H4 (cell line): ENCODE results near the gene RAD51B. TPM values are rescaled to one million over a fixed set of nuclear protein-coding genes. Genes with fewer than 3 reads are reported as not detected.

Experiments
- DNase-seq: peaks from one replicate; pipeline ENCODE4 v3.0.0-alpha.2; 2015; ENCODE audit warnings: low spot score
- total RNA-seq: library from RNA; depleted of rRNA; stranded (reverse); fragments of >200 nt; shearing (Covaris generic); gene quantifications from 2 replicates; pipeline ENCODE4 v1.2.3, GENCODE V29; 2014

RAD51B gene
- total RNA-seq, 1 experiment from 2014 or later: 11.2 TPM

DNA sequence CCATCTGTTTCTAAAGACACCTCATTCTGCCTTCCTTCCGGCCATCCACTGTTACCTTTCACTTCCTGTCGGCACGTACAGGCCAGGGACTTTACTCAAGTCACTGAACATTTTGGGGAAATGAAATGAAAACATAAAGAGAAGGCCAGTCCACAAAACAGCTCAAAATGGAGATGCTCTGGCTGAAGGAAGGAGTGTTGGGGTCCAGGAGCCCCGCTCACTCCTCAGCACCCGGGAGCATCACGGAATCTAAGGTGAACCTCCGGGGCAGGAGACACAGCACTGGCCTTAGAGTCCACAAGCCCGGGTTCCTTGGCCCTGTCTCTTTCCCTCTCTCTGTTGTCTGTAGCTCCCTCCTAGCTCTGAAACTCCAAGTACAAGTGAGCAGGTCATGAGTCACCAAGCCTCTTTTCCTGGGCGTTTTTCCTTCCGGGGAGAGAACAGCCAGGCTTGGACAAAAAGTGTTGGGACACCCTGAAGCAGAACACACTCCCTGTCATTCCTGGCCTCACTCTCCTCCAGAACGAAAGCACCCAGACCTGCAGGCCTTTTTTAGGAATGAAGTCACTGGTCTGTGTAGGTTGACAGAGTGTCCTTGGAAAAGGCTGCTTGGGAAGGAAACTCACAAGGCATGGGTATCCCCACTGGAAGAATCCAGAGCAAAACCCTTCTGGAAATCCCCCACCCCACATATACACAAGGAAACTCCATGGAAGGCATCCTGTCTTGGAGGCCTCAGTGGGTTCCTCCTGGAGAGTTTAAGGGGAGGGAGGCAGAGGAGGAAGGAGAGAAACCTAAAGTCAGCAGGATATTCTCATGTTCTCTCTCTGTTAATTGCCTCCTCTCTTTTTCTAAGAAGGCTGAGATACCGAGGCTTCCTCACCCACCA, 728.0 kb downstream of the RAD51B start:
- peak; percentile 66 for DNase-seq

DNA sequence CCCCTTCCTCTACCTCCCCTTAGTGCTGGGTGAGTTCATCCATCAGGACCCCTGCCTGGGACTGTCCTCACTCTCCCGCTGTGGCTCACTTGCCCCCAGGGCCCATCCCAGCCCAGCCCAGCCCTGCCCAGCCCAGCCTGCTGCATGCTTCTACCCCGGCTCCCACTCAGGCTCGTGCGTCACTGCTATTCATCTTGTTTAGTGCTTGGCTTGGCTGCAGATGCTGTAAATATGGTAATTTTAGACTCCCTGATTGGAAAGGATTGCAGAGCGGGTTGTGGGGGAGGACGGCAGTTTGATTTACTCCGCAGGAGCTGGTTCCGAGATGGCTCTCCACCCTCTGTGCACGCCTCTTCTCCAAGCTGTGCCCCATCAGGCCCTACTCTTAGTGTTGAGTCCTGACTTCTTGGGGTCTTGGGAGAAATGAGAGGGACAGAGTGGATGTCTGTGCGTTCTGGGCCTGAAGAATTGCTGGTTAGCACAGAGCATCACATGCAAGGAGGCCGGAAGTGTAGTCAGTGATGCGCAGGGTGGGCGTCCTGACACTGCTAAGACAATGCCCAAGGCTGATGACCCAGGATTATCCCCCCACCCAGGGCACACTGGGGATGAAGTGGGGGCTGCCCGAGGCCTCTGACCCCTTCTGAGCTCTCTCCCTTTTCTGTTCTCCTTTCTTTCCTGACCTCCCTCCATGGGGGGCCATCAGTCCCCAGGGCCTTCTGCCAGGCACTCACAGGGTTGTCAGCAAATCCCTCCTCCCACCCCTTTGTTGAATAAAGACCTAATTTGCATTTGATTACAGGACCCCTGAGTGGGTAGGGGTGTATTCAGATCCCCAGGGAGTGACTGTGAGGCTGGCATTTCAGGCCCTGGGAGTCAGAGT, 728.9 kb downstream of the RAD51B start:
- peak; percentile 96 for DNase-seq

DNA sequence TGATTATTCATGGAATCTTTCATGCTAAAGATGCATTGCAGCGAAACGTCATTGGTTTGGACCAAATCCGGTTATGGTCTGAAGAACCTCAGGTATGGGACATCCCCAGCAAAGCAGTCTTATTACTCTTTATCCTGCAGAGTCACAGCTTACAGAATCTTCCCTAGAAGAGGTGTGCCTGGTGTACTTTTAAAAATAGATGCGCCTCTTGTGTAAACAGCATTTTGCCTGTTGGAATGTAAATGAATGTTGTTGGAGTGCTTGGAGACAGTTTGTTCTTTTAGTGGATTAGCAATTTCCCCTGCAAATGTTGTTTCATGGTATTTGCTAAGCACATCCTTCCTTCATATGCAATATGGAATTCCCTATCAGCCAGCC, 730.7 kb downstream of the RAD51B start:
- no peak for DNase-seq

DNA sequence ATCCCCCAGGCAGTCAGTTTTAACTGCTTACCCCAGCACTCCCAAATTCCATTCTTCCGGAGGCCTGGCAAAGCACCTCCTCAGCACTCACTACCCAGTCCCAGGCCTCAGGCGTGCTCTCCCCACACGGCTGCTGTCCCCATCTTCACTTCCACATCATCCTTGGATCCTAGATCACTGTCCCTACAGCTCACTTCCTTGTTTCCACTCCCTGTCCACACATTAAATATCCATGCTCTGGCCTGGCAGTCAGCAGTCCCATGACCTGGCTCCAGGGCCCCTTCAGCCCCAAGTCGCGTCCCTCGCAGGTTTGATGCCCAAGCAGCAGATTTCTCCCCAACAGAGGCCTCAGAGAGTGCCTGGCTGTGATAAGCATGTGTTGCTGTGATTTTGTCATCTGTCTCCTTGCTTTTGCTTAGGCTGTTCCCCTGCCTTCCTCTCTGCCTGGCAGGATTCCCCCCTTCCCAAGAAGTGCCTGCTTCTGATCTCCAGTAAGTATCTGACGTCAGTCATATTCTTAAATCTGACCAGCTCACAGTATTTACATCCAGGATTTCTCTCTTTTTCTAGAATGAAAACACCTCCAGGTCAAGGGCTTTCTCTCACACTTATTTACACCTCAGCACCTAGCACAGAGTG, 731.6 kb downstream of the RAD51B start:
- DNase-seq: no peak

DNA sequence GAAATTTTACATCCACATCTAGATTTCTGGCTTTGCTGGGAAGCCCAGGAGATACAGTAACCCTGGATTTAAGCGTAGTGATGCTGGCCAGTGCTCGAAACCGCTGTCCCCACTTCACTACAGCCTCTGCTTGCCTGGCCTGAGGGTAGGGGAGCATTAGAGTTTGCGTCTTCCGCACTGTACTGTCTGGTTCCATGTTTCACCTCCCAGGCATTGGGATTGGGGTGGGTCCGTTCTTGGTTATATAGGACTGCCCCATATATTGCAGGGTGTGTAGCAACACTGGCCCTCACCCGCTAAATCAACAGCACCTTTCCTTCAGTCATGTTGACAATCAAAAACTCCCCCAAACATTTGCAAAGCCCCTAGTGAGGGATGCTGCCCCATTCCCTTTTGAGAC, 732.5 kb downstream of the RAD51B start:
- no peak for DNase-seq

DNA sequence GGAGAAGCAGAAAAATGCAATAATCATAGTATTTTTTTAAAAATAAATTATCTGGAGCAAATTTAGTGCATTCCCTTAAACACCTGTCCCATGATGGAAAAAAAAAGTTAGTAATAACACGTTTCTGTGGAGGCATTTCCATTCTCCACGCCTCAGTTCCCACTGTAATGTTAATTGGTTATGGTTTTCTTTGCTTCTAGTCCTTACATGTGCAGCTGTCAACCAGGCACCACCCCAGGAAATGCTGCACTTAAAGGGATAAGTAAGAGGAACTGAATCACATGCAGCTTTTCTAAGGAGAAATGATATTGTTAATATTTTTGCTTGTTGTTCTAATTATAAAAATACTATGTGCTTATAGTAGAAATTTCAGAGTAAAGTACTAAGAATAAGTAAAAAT, 733.0 kb downstream of the RAD51B start:
- no peak for DNase-seq

DNA sequence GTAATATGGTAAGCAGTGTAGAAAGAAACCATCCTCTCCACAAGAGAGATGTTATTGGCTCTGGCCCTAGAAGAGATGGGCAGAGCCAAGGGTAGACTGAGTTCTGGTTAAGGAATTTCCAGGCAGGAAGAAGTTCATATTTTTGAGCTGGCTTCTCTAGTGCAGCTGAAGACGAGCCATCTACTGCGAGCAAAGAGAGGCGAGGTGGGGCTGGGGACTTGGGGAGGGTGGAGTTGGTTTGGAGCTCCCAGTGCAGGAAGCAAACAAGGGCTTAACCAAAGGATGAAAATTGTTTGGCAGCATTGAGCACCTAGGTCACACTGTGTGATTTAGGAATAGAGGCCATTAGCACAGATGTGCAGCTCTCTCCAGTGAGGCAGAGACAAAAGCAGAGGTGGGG, 733.7 kb downstream of the RAD51B start:
- no peak for DNase-seq

DNA sequence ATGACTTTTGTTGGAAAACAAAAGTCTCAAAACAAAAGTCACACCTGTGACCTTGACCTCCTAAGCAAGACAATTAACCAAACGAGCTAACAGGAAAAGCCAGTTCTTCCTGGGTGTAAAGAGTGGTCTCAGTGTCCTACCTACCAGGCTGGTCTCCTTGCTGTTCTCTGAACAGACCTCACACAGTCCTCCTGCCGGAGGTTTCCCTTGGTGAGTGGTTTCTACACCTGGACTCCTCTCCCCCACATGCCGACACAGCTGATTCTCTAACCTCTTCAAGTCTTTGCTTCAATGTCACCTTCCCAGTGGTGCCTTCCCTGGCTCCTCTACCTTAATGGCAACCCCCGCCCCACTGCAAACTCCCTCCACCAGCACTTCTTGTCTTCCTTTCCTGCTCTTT, 734.7 kb downstream of the RAD51B start:
- no peak for DNase-seq

DNA sequence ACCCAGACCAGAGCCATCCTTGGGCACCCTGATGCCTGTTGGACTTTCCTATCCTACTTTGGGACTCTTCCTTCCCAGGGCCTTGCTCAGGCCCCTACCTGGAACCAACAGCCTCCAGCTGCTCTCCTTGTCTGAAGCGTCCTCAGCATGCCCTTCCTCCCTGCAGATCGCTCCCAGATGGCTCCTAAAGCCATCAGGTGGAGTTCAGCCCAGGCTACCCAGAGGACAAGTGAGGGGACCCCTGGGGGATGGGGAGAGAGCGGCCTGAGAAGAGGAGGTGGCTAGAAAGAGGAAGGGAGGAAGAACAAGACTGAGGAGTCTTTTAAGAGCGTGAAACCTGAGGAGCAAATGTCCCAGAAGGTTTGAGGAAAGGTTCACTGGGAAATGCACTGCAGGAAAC, 736.7 kb downstream of the RAD51B start:
- no peak for DNase-seq

DNA sequence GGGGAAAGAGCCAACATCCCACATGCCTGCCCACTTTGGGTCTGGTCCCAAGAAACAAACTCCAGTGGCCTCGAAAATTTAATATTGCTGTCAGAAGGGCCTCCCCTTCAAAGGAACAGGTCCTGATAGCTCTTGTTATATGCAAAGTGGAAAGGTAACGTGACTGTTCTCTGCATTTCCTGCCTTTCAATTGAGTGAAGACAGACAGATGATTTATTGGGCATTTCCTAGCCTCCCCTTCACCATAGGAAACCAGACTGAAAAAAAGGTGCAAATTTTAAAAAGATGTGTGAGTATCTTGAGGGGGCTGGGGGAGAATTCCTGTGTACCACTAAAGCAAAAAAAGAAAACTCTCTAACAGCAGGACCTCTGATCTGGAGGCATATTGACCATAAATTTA, 738.1 kb downstream of the RAD51B start:
- DNase-seq: no peak

DNA sequence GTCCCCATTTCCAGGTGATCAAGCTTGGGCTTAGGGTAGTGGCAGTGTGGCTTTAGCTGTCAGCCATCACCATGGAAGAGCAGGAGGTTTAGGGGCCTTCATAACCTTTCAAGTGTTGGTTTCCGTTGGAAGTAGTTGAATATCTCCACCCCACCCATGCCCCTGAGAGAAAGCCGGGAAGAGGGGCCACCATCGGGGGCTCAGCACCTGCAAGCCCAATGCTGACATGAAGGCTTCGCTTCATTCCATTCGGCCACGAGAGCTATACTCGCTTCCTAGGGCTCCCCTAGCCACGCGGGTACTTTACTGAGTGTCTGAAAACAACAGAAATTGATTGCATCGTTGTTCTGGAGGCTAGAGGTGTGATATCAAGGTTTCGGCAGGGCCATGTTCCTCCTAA, 738.5 kb downstream of the RAD51B start:
- no peak for DNase-seq

DNA sequence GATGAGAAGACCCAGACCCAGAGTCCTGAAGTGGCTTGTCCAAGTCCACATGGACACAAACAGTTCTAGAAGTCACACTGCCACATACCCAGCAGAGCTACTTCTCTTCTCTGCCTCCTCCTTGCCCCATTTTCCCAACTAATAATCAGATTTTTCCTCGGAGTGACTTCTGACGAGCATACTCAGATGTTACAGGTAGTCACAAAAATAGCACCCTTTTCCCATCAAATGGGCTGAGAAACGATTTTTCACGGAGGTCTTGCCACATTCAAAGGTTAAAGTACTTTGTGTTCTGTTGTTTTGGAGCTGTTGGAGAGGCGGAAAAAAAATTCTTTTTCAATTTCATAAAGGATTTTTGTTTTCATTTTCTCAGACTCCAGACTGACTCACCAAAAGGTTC, 740.4 kb downstream of the RAD51B start:
- no peak for DNase-seq

DNA sequence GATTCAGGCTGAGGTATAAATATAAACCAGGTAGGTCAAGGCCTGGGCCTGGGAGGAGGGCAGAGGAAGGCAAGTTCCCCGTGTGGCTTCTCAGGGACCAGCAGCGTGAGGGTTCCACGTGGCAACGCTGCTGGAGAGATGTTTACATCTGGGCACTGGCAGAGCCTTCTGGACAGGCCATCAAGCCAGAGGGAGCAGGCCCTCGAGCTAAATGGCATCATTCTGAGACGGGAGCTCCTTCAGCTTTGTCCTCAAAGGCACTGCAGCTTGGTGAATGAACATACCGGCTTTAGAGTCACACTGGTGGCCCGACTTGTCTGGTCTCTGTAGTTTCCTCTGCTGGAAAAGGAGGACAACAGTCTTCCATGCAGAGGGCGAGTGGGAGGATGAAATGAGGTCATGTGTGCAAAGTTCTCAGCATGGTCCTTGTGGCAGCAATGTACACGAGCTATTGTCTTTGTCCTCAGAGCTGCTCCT, 742.0 kb downstream of the RAD51B start:
- DNase-seq: no peak

DNA sequence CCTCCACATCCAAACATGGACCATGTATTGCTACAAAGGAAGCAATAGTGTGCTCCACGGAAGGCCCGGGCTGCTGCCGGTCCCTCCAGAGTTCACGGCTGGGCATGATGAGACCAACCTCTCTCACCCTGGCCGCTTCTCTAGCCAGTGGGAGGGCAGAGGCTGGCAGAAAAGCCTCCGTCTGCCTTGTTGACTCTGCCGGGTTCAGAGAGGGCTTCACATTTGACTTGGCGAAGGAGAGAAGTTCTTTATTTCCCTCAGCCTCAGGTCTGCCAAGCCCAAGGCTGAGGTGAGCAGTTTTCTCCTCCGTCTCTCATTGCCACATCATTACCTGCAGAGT, 743.3 kb downstream of the RAD51B start:
- DNase-seq: no peak

DNA sequence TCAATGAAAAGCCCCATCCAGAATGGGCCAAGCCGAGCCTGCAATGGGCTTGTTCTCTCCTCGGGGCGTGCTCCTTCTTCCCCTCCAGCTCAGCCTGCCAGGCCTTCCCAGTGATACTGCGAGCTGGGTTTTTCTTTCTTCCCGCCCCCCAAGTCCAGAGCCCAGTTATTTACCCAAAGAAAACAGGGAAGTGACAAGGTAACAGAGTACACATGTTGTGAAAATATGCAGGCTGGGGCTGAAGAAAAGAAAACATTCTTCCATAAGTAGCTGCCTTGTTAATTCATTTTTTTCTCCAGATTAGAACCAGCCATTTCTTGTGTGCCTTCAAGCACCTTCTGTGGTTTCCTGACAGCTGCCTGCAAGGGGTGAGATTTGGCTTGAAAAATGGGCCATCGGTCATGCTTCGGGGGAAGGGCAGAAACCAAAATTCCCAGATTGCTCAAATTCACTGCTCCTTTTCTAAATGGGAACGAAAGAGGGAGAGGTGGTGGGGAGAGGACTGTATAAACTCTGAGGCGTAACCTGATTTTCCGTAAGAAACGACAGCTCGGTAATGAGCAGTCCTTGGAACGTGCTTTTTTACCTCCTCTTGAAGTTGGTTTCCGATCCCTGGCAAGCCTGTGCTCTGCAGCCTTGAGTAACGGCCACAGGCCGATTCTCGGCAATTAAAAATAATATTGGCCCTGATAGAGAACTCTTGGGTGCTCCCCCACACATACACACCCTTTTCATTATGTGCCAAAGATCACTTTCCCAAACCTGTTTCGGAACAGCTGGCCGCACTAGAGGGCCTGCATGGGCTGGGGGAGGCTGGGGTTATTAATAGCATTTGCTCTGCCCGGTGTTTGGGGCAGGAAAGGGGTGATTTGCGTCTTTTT, 743.9 kb downstream of the RAD51B start:
- DNase-seq: no peak

DNA sequence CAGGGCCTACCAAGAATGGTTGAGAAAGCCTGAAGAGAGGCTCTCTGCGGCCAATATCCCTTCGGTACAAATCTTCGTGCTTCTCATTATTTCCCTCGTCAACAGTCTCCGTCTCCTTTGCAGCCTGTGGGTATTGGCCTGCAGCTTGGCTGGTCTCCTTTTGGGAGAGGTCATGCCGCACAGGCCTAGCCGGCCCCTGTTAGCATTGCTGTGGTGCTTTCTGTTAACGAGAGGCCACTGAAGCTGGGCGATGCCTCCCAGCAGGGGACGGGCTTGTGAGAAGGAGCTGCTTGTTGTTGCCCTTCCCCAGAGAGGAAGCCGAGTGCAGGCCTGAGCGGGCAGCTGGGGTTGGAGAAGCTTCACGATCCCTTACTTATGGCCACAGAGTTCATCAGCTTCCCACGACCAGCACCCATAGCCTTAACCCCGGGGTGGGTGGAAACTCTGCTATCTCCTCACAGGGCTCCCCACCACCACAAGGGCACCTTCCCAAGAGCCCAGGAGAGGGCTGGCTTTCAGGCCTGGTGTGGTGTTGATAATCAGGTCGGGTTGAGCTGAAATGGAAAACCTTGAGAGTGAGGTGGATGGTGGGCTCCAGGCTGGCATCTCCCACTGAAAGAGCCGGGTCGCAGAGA, 744.7 kb downstream of the RAD51B start:
- DNase-seq: no peak

DNA sequence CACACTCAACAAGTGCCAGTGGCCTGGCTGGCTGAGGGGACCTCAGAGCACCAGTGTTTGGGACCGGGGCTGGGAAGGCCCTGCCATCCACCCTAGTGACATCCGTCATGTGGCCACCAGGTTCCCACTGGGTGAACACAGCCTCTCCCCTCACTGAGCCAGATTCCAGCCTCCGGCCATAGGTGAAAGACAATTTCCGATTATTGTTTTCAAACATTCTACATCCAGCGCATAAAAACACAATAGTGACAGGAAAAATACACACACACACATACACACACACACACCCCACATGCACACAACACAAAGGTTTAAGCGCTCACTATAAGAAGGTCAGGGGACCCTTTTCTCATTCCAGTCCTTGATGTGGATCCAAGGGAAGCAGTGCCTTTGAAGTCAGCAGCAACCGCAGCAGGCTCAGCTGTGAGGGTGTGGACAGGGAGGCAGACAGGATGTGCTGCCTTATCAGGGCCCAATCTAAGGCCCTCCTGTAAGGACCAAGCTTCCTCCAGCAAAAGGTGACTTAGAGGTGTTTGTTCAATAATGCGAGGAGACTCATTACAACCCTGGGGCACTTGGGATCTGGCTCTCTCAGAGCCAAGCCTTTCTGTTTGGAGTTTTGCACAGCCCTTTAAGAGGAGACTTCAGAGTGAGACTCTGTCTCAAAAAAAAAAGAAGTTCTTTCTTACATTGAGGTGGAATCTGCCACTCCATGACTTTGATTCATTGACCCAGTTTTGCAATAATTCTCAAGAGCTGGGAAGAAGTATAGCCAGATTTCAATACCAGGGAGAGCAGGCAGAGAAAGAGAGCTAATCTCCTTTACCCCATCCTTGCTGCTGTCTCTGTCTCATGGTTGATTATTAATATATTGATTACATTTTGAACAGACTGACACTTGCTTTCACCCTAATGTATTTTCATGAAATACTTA, 745.5 kb downstream of the RAD51B start:
- no peak for DNase-seq

DNA sequence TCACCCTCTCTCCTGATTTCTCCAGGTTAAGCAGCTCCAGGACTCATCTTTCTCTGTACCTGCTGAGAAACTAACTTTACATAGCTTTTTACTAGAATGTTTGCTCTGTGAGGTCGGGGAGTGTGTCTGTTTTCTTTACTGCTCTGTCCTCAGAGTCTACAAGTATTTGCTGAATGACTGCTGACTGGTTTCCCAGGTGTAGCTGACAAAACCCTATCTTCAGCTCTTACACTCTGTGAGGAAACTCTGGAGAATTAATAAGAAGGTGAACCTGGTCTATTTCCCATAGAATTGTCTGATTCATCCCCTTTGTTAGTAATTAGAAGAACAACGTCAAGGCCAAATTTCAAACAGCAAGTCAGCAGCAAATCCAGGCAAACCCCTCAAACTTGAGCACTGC, 746.5 kb downstream of the RAD51B start:
- DNase-seq: no peak
